Spleen (tissue), 11 donors: ENCODE data around the gene SLC37A3. TPM values are rescaled to one million over a fixed set of nuclear protein-coding genes. Genes with fewer than 3 reads are reported as not detected.
"Not testable (repeated sequence)": the region's sequence is repeated elsewhere in the genome, so short reads cannot be mapped to it uniquely, and the experiment has no call there.

ENCODE experiments used
- DNase-seq: peaks from one replicate; pipeline ENCODE4 v3.0.0-alpha.2; 2020
- H3K27ac ChIP-seq, 8 donors: fragments of 200-600 bp; sonication (generic) in 7 of 8; 1 replicate in 4 of 8; 2 replicates in 4 of 8; pipeline versions ENCODE4 v1.5.0 to v1.8.0; 2016 to 2021; ENCODE audit warnings: inconsistent platforms in 4 of 8, mild to moderate bottlenecking in 4 of 8, moderate library complexity in 1 of 8
- H3K27me3 ChIP-seq, 7 donors: fragments of 200-600 bp; sonication (generic) in 6 of 7; replicated peaks in 1 of 7; 1 replicate in 4 of 7; 2 replicates in 3 of 7; pipeline versions ENCODE4 v1.5.0 to v1.8.0; 2016 to 2021; ENCODE audit warnings: inconsistent platforms in 3 of 7, mild to moderate bottlenecking in 1 of 7
- H3K36me3 ChIP-seq, 6 donors: fragments of 200-600 bp; sonication (generic) in 5 of 6; 1 replicate in 4 of 6; 2 replicates in 2 of 6; pipeline versions ENCODE4 v1.5.0 to v1.8.0; 2016 to 2021; ENCODE audit warnings: inconsistent platforms in 2 of 6
- H3K4me1 ChIP-seq, 6 donors: fragments of 200-600 bp; sonication (generic) in 5 of 6; 1 replicate in 3 of 6; 2 replicates in 3 of 6; pipeline versions ENCODE4 v1.5.0 to v1.8.0; 2016 to 2021; ENCODE audit warnings: inconsistent platforms in 3 of 6
- H3K4me3 ChIP-seq, 8 donors: fragments of 200-600 bp; sonication (generic) in 7 of 8; 1 replicate in 4 of 8; 2 replicates in 4 of 8; pipeline versions ENCODE4 v1.5.0 to v1.8.0; 2016 to 2021; ENCODE audit warnings: inconsistent platforms in 4 of 8, mild to moderate bottlenecking in 4 of 8, moderate library complexity in 2 of 8
- H3K9me3 ChIP-seq, 8 donors: fragments of 200-600 bp; sonication (generic) in 7 of 8; 1 replicate in 4 of 8; 2 replicates in 4 of 8; pipeline versions ENCODE4 v1.5.0 to v1.8.0; 2016 to 2021; ENCODE audit warnings: inconsistent platforms in 4 of 8
- POLR2A ChIP-seq, 3 donors: fragments of 450-650 bp; IDR thresholded peaks; one replicate each; pipeline ENCODE4 v1.5.1; 2017; ENCODE audit warnings: antibody characterized with exemption in 3 of 3, mild to moderate bottlenecking in 1 of 3
- POLR2AphosphoS5 ChIP-seq, 3 donors: sonication (generic); formaldehyde crosslinking; IDR thresholded peaks; one replicate each; pipeline ENCODE4 v1.5.1; 2017; ENCODE audit warnings: antibody characterized with exemption in 3 of 3
- WGBS, 5 donors: extraction: QIAGEN DNeasy Blood & Tissue Kit in 3 of 5; methylation state at CpG; one replicate each; pipeline versions ENCODE4 v1.1.5 to v1.1.7; 2013 to 2018; 5-methylcytosine and 5-hydroxymethylcytosine counted together
- intact Hi-C: fragments of 100-400 bp; cut with DNase I; formaldehyde crosslinking; loops from one replicate; pipeline ENCODE4 v1.15.0; 2023; ENCODE audit warnings: low total_unique reads
- polyA plus RNA-seq, 3 donors: library from polyadenylated mRNA; stranded (reverse); fragments of 200-250 nt; gene quantifications; one replicate each; pipeline ENCODE4 v1.2.1, GENCODE V29; 2013
- total RNA-seq, 7 donors: library from RNA; depleted of rRNA in 3 of 7; stranded (reverse); fragments of >200 nt in 3 of 7; fragmentation: NEBNext Ultra II Directional in 4 of 7; extraction: Animal tissue kit (Norgen Biotek cat#: 25700) in 4 of 7; gene quantifications; one replicate each; pipeline versions ENCODE4 v1.1.0 to v1.2.1, GENCODE V29; 2016 to 2021
- TF ChIP-seq, protein P1 (sequence below), 11 experiments: fragments of 200-600 bp in 7 of 11; fragments of 450-650 bp in 4 of 11; sonication (generic) in 4 of 11; IDR thresholded peaks in 8 of 11; conservative IDR thresholded peaks in 3 of 11; 1 replicate in 7 of 11; 2 replicates in 4 of 11; pipeline versions ENCODE4 v1.4.0 to v1.8.0; 2016 to 2021; ENCODE audit warnings: antibody characterized with exemption in 11 of 11, inconsistent platforms in 4 of 11, mild to moderate bottlenecking in 1 of 11
- donor health status: healthy with polysubstance abuse.
- donor health status: DM: no; HTN: no; CAD: no; lungs with moderate emphysema.
- donor health status: DM: no; HTN: no; CAD: no.
- donor health status: Bipolar disorder and iron deficiency.
- donor health status: healthy.
- donor health status: DM: no; HTN: no; CAD: no.
- donor health status: DM: yes; HTN: yes; CAD: no.

The SLC37A3 gene
- total and polyA plus RNA-seq, 10 donors: 8.0 to 71.9 (median 37.8) TPM

DNA sequence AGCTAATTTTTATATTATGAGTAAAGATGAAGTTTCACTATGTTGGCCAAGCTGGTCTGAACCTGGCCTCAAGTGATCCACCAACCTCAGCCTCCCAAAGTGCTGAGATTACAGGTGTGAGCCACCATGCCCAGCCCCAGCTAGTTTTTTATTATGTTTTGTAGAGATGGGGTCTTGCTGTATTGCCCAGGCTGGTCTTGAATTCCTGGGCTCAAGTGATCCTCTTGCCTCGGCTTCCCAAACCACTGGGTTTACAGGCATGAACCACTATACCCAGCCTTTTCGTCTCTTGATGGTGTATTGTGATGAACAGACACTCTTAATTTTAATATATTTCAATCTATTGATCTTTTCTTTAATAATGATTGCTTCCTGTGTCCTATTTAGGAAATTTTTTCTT lies 23.2 kb upstream of the SLC37A3 start:
- no peak overlapping the region for H3K27ac ChIP-seq
- intact Hi-C loops: no loop called here
- no peaks in the 10 kb centered on the region for H3K27me3 ChIP-seq
- TF ChIP-seq POLR2A (IDR thresholded peaks at IDR 0.05): no peak
- TF ChIP-seq, protein P1, sequence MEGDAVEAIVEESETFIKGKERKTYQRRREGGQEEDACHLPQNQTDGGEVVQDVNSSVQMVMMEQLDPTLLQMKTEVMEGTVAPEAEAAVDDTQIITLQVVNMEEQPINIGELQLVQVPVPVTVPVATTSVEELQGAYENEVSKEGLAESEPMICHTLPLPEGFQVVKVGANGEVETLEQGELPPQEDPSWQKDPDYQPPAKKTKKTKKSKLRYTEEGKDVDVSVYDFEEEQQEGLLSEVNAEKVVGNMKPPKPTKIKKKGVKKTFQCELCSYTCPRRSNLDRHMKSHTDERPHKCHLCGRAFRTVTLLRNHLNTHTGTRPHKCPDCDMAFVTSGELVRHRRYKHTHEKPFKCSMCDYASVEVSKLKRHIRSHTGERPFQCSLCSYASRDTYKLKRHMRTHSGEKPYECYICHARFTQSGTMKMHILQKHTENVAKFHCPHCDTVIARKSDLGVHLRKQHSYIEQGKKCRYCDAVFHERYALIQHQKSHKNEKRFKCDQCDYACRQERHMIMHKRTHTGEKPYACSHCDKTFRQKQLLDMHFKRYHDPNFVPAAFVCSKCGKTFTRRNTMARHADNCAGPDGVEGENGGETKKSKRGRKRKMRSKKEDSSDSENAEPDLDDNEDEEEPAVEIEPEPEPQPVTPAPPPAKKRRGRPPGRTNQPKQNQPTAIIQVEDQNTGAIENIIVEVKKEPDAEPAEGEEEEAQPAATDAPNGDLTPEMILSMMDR (IDR thresholded peaks at IDR 0.05 in 8 of 11, conservative IDR thresholded peaks at IDR 0.05 in 3 of 11): no peak
- H3K36me3 ChIP-seq: peaks cover 0 to 11% (median 0%) of the 10 kb centered on the region in 6 donors
- H3K9me3 ChIP-seq: no peaks in the 10 kb centered on the region
- WGBS, 5 donors: 92 to 100% (median 93%) methylated on average over 2 of the region's 2 CpGs
- no peak overlapping the region for H3K4me3 ChIP-seq
- no peaks in the 10 kb centered on the region for H3K4me1 ChIP-seq
- DNase-seq: no peak

DNA sequence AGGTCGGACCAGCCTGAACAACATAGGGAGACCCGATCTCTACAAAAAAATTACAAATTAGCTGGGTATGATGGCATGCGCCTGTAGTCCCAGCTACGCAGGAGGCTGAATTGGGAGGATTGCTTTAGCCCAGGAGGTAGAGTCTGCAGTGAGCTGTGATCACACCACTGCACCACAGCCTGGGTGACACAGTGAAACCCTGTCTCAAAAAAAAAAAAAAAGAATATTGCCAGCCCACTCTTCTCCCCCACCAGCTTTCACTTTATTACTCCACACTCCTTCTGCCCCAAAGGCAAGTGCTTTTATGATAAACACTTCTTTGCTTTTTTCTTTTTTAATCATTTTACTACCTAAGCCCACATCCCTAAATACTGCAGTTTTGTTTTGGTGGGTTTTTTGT lies 20.3 kb upstream of the SLC37A3 start:
- 88 to 97% (median 93%) methylated on average over 4 of the region's 4 CpGs for WGBS, 5 donors
- H3K27me3 ChIP-seq: no peaks in the 10 kb centered on the region
- H3K9me3 ChIP-seq: no peaks in the 10 kb centered on the region
- no peak for TF ChIP-seq POLR2AphosphoS5 (IDR thresholded peaks at IDR 0.05)
- TF ChIP-seq, protein P1 (IDR thresholded peaks at IDR 0.05 in 8 of 11, conservative IDR thresholded peaks at IDR 0.05 in 3 of 11): no peak
- DNase-seq: no peak
- H3K4me3 ChIP-seq: no peak overlapping the region
- H3K27ac ChIP-seq: no peak overlapping the region
- intact Hi-C loops: no loop called here
- H3K36me3 ChIP-seq: peaks cover 0 to 20% (median 0%) of the 10 kb centered on the region in 6 donors
- no peaks in the 10 kb centered on the region for H3K4me1 ChIP-seq

DNA sequence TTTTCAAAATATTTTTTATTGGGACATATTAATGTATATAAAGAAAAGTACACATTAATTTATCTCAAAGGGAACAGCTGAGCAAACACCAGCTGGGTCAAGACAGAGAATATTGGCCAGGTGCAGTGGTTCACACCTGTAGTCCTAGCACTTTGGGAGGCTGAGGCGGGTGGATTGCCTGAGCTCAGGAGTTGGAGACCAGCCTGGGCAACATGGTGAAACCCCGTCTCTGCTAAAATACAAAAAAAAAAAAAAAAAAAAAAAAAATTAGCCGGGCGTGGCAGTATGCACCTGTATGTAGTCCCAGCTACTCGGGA lies 19.8 kb upstream of the SLC37A3 start:
- H3K27ac ChIP-seq, DNase-seq, intact Hi-C loops: not testable (repeated sequence)

DNA sequence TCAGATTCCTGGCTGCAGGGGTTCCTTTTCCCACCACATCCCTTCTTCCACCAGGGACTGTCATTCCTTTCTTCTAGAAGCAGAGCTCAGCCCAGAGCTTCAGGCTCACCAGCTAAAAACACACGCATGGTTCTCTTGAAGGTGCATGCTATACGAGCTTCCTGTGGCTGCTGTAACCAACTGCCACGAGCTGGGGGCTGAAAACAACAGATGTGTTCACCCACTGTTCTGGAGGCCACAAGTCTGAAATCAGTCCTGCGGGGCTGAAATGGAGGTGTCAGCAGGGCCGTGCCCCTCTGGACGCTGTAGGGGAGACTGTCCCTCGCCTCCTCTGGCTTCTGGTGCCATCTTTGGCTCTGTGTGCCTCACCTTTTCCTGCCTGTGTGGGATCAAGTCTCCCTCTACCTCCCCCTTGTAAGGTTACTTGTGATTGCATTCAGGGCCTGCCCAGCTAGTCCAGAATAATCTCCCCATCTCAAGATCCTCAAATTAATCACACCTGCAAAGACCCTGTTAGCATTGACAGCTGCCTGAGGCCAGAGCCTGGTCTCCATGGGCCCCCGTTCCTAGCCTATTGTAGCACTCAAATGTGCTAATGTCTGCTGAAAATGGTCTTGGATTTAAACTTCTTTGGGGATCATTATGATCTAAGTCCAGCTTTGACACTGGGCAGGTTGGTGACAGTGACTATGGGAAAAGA lies 19.3 kb upstream of the SLC37A3 start:
- Histone ChIP-seq H3K9me3 (no peaks in the 10 kb centered on the region), H3K27me3 (no peaks in the 10 kb centered on the region), H3K27ac (no peak overlapping the region), H3K4me3 (no peak overlapping the region), H3K4me1 (no peaks in the 10 kb centered on the region), H3K36me3 (peaks cover 0 to 31% (median 0%) of the 10 kb centered on the region in 6 donors)
- DNase-seq: no peak
- intact Hi-C loops: no loop called here
- TF ChIP-seq POLR2A (IDR thresholded peaks at IDR 0.05): no peak
- WGBS, 5 donors: 53 to 68% (median 60%) methylated on average over 8 of the region's 8 CpGs

More for the DNA sequence above, 19.8 kb upstream of the SLC37A3 start:
- H3K4me3 ChIP-seq, H3K9me3 ChIP-seq, H3K4me1 ChIP-seq, H3K27me3 ChIP-seq: not testable (repeated sequence)
- 84 to 94% (median 92%) methylated on average over 4 to 5 of the region's 5 CpGs for WGBS, 5 donors
- H3K36me3 ChIP-seq: peaks cover 0 to 26% (median 0%) of the 10 kb centered on the region in 6 donors

DNA sequence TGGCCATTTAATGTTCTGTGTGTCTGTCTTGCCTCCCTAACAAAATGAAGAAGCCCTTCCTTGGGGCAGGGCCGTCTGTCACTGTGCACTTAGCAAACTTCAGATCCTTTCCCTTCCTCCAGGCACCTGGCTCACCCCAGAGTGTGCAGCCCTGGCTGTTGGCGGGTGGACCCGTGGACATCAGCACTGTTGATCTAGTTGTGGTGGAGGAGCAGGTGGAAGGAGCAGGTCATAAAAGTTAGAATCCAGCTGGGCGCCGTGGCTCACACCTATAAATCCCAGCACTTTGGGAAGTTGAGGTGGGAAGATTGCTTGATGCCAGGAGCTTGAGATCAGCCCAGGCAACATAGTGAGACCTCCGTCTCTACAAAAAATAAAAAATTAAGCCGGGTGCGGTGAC lies 18.2 kb upstream of the SLC37A3 start:
- no peaks in the 10 kb centered on the region for H3K9me3 ChIP-seq
- no peak for DNase-seq
- no peak overlapping the region for H3K4me3 ChIP-seq
- no peaks in the 10 kb centered on the region for H3K4me1 ChIP-seq
- H3K27ac ChIP-seq: no peak overlapping the region
- no peaks in the 10 kb centered on the region for H3K27me3 ChIP-seq
- TF ChIP-seq POLR2A (IDR thresholded peaks at IDR 0.05): no peak
- TF ChIP-seq POLR2AphosphoS5 (IDR thresholded peaks at IDR 0.05): no peak
- TF ChIP-seq, protein P1 (IDR thresholded peaks at IDR 0.05 in 8 of 11, conservative IDR thresholded peaks at IDR 0.05 in 3 of 11): no peak
- peaks cover 0 to 41% (median 0%) of the 10 kb centered on the region in 6 donors for H3K36me3 ChIP-seq
- 87 to 92% (median 91%) methylated on average over 8 of the region's 8 CpGs for WGBS, 5 donors
- intact Hi-C loops: no loop called here

DNA sequence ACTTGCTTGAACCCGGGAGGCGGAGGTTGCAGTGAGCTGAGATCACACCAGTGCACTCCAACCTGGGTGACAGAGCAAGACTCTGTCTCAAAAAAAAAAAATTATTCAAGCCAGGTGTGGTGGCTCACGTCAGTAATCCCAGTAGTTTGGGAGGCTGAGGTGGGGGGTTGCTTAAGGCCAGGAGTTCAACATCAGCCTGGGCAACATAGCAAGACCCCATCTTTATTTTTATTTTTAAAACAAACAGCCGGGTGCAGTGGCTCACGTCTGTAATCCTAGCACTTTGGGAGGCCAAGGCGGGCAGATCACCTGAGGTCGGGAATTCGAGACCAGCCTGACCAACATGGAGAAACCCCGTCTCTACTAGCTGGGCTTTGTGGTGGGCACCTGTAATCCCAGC lies 17.5 kb upstream of the SLC37A3 start:
- H3K36me3 ChIP-seq: peaks cover 0 to 42% (median 0%) of the 10 kb centered on the region in 6 donors
- 88 to 100% (median 96%) methylated on average over 9 of the region's 9 CpGs for WGBS, 5 donors
- H3K4me3 ChIP-seq, H3K4me1 ChIP-seq, H3K27ac ChIP-seq, DNase-seq, H3K9me3 ChIP-seq, H3K27me3 ChIP-seq, intact Hi-C loops: not testable (repeated sequence)
